Tibial nerve (tissue), 4 donors: ENCODE data around the gene GKN1. TPM values are rescaled to one million over a fixed set of nuclear protein-coding genes. Genes with fewer than 3 reads are reported as not detected.
"Not testable (repeated sequence)": the region's sequence is repeated elsewhere in the genome, so short reads cannot be mapped to it uniquely, and the experiment has no call there.

Experiments
- DNase-seq, 2 donors: peaks; one replicate each; pipeline ENCODE4 v3.0.0-alpha.2; 2019; ENCODE audit warnings: low spot score in 2 of 2
- H3K27ac ChIP-seq, 4 donors: fragments of 200-600 bp; sonication (generic) in 3 of 4; one replicate each; pipeline ENCODE4 v1.5.1; 2017 to 2019; ENCODE audit warnings: mild to moderate bottlenecking in 1 of 4
- H3K27me3 ChIP-seq, 2 donors: fragments of 200-600 bp; sonication (generic) in 1 of 2; one replicate each; pipeline versions ENCODE4 v1.5.1 to v1.6.0; 2017 to 2019
- H3K36me3 ChIP-seq, 3 donors: fragments of 200-600 bp; sonication (generic); one replicate each; pipeline ENCODE4 v1.5.1; 2018 to 2019
- H3K4me1 ChIP-seq, 4 donors: fragments of 200-600 bp; sonication (generic) in 3 of 4; one replicate each; pipeline ENCODE4 v1.5.1; 2017 to 2019
- H3K4me3 ChIP-seq, 4 donors: fragments of 200-600 bp; sonication (generic) in 3 of 4; one replicate each; pipeline ENCODE4 v1.5.1; 2017 to 2019; ENCODE audit warnings: mild to moderate bottlenecking in 1 of 4, moderate library complexity in 1 of 4
- H3K9me3 ChIP-seq, 4 donors: fragments of 200-600 bp; sonication (generic) in 3 of 4; one replicate each; pipeline ENCODE4 v1.5.1; 2017 to 2019
- EP300 ChIP-seq, 2 donors: sonication (generic); formaldehyde crosslinking; IDR thresholded peaks; one replicate each; pipeline ENCODE4 v1.6.1; 2017; ENCODE audit warnings: antibody characterized with exemption in 2 of 2, mild to moderate bottlenecking in 1 of 2
- POLR2A ChIP-seq, 2 donors: fragments of 450-650 bp; IDR thresholded peaks; one replicate each; pipeline ENCODE4 v1.6.1; 2017; ENCODE audit warnings: antibody characterized with exemption in 2 of 2, mild to moderate bottlenecking in 2 of 2, moderate library complexity in 2 of 2
- WGBS, 2 donors: methylation state at CpG; one replicate each; pipeline ENCODE4 v1.1.5; 2018; 5-methylcytosine and 5-hydroxymethylcytosine counted together
- total RNA-seq, 4 donors: library from RNA; depleted of rRNA; stranded (reverse); fragments of >200 nt; gene quantifications; one replicate each; pipeline ENCODE4 v1.1.0, GENCODE V29; 2016
- TF ChIP-seq, protein P1 (sequence below), 5 experiments: fragments of 200-600 bp in 3 of 5; fragments of 450-650 bp in 2 of 5; sonication (generic) in 3 of 5; IDR thresholded peaks; one replicate each; pipeline ENCODE4 v1.5.1; 2016 to 2019; ENCODE audit warnings: antibody characterized with exemption in 5 of 5, mild to moderate bottlenecking in 3 of 5, moderate library complexity in 2 of 5

The GKN1 gene
- total RNA-seq, 4 donors from 2014 or later, result not detected

DNA sequence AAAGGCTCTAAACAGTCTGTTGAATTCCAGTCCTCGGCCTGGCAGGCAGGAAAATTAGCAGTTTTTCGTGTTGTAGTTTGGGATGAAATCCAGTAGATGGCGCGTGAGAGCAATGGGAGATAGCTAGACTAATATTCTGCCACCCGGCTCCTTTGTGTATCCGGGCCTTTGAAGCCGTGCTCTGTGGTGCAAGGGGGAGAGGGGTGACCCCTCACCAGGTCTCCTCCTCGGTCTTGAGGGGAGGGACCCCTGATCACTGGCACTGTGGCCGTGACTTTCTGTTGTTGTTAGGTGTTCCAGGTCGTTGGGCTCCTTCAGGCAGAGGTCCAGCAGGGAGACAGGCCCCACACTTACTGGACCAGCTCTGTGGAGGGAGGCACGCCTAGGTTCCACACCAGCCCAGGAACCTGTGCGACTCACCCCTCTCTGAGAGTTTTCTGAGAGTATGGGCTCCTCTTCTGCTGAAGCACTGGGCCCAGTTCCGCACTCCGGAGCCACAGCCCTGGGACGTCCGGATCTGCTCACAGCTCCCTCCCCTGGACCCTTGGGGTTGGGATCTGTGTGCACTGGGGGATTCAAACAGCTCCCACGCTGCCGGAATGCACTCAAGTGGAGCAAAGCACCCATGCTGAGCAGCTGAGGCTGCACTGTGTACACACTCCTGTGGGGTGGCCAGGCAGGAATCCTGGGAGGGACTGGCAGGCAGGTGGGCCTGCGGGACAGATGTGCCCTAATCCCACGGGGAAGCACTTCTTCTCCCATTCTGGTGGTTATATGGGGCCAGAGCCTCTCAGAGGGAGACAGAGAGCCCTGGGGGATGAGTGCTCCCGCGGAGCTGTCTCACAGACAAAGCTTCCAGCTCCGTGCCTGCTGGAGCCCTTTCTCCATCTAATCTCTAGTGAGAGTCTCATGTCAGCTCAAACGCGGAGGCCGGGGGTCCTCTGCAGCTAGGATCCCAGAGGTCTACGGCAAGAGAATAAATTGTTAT lies 30.6 kb upstream of the GKN1 start:
- WGBS, 2 donors, result 33 to 39% methylated on average over 18 to 25 of the region's 27 CpGs
- peak; percentile 36 to 80 for DNase-seq
- Histone ChIP-seq H3K27ac (peak overlapping the region in 1 of 4 donors; percentile 66), H3K4me1 (peaks cover 0 to 8% (median 0%) of the 10 kb centered on the region in 4 donors), H3K36me3 (no peaks in the 10 kb centered on the region), H3K4me3 (no peak overlapping the region), H3K27me3 (no peaks in the 10 kb centered on the region), H3K9me3 (peaks cover 0 to 3% (median 0%) of the 10 kb centered on the region in 4 donors)
- no peak for TF ChIP-seq EP300 (IDR thresholded peaks at IDR 0.05)
- TF ChIP-seq, protein P1, sequence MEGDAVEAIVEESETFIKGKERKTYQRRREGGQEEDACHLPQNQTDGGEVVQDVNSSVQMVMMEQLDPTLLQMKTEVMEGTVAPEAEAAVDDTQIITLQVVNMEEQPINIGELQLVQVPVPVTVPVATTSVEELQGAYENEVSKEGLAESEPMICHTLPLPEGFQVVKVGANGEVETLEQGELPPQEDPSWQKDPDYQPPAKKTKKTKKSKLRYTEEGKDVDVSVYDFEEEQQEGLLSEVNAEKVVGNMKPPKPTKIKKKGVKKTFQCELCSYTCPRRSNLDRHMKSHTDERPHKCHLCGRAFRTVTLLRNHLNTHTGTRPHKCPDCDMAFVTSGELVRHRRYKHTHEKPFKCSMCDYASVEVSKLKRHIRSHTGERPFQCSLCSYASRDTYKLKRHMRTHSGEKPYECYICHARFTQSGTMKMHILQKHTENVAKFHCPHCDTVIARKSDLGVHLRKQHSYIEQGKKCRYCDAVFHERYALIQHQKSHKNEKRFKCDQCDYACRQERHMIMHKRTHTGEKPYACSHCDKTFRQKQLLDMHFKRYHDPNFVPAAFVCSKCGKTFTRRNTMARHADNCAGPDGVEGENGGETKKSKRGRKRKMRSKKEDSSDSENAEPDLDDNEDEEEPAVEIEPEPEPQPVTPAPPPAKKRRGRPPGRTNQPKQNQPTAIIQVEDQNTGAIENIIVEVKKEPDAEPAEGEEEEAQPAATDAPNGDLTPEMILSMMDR (IDR thresholded peaks at IDR 0.05), result peak; percentile 75 to 83 (median 80)
- no peak for TF ChIP-seq POLR2A (IDR thresholded peaks at IDR 0.05)

DNA sequence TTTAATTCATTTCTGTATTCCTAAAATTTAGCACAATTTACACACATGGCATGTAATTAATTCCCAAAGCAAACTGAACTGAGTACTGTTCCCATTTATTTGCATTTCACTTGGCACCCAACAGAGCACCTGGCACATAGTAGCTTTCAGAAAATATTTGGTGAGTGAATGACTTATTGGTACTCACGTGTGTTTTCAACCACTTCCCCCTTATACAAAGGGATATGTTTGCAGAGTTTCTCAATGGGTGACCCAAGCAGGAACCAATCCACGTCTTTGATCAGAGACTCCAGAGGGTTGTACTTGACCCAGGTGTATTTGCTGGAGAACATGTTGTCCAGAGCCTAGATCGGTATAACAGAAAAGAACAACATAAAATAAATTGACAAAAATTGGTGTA lies 28.3 kb upstream of the GKN1 start:
- TF ChIP-seq, protein P1 (IDR thresholded peaks at IDR 0.05), result no peak
- TF ChIP-seq EP300 (IDR thresholded peaks at IDR 0.05), result no peak
- TF ChIP-seq POLR2A (IDR thresholded peaks at IDR 0.05), result no peak
- no peak for DNase-seq
- H3K4me1 ChIP-seq, result peaks cover 0 to 8% (median 0%) of the 10 kb centered on the region in 4 donors

DNA sequence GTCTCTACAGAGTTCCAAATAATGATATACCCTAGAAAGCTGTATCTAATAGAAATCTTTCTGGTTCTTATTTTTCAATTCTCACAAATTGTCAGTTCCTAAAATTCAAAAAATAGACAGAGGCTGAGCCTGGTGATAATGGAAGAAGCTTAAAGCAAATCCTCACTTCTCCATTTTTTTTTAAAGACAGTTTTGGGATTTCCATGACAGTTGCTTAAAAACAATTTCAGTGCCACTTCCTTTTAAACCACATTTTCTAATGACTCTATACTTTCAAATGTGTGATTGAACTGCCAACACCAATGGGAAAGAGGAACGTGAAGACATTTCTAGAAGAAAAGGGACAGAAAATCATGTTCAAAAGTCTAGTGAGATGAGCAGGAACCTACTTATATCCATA lies 25.7 kb upstream of the GKN1 start:
- Histone ChIP-seq H3K27ac (no peak overlapping the region), H3K4me1 (peaks cover 0 to 3% (median 0%) of the 10 kb centered on the region in 4 donors), H3K9me3 (no peaks in the 10 kb centered on the region), H3K27me3 (no peaks in the 10 kb centered on the region), H3K4me3 (no peak overlapping the region), H3K36me3 (no peaks in the 10 kb centered on the region)
- WGBS, 2 donors, result 78 to 91% methylated on average over 1 of the region's 1 CpG
- DNase-seq, result no peak
- TF ChIP-seq EP300 (IDR thresholded peaks at IDR 0.05) (no peak), POLR2A (IDR thresholded peaks at IDR 0.05) (no peak)

More for the DNA sequence above, 28.3 kb upstream of the GKN1 start:
- H3K36me3 ChIP-seq, result no peaks in the 10 kb centered on the region
- H3K27ac ChIP-seq, result no peak overlapping the region
- WGBS, 2 donors, result 75 to 76% methylated on average over 3 of the region's 3 CpGs
- no peak overlapping the region for H3K4me3 ChIP-seq
- no peaks in the 10 kb centered on the region for H3K27me3 ChIP-seq
- peaks cover 0 to 3% (median 0%) of the 10 kb centered on the region in 4 donors for H3K9me3 ChIP-seq

DNA sequence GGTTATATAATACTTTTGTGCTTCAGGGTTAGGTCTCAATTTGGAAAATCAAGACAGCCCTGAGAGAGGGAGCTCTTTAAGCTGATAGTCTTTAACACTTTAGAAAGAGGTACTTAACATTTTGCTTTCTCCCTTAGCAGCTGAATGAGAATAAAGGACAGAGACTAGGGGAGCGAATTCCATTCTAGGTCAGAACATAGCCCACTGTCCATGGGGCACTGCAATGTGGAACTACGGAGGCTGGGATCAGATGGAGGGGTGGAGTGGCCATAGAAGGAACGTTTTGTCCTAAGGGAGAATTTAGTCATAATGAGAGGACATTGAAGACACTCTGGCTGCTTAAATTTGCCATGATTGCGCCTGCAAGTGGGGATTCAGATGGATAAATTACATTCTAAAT lies 22.5 kb upstream of the GKN1 start:
- TF ChIP-seq, protein P1 (IDR thresholded peaks at IDR 0.05), result no peak
- TF ChIP-seq EP300 (IDR thresholded peaks at IDR 0.05) (no peak), POLR2A (IDR thresholded peaks at IDR 0.05) (no peak)
- WGBS, 2 donors, result 67 to 69% methylated on average over 4 of the region's 4 CpGs
- H3K4me3 ChIP-seq, result no peak overlapping the region

DNA sequence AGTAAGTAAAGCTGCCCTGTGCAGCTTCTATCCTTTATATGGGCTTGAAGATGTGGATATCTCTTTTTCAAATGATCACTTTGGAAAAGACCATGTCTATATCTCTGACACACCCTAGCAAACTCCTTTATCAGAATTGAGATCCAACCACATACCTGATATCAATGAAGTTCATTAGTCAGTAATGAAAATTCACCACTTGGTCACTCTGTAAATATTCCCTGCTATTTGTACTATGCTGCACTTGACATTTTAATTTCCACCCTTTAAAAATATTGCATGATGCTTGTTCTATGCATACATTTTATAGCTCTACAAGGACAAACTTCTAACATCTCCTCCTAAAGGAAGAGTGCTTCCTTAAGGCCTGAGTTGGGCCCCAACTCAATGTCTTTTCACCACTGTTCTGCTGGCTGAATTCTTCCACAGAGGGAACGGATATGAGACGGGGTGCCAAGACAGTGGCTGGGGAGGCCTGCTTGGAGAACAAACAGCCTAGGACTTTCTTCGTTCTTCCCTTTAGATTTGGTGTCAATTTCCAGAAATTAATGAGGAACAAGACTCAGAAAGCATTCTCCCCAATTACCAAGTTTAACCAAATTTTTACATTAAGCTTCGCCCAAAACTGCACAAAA lies 21.4 kb upstream of the GKN1 start, which contains the start of gene GKN2:
TSS of gene GKN2 (minus strand) at position 7 of the 635 bp plus-strand sequence. CDS start 32 bp downstream, outside the sequence.
- no peak within 1 kb of the TSS for H3K4me3 ChIP-seq
- no peaks in the 10 kb centered on the region for H3K4me1 ChIP-seq
- TF ChIP-seq, protein P1 (IDR thresholded peaks at IDR 0.05), result no peak
- no peak for TF ChIP-seq POLR2A (IDR thresholded peaks at IDR 0.05)
- TF ChIP-seq EP300 (IDR thresholded peaks at IDR 0.05), result no peak
- no peak within 1 kb of the TSS for H3K27ac ChIP-seq
- H3K27me3 ChIP-seq, result no peaks in the 10 kb centered on the region
- WGBS, 2 donors, result 88 to 89% methylated on average over 4 of the region's 4 CpGs
- H3K36me3 ChIP-seq, result no peaks in the 10 kb centered on the region
- H3K9me3 ChIP-seq, result no peaks in the 10 kb centered on the region
- no peak for DNase-seq

More for the DNA sequence above, 22.5 kb upstream of the GKN1 start:
- Histone ChIP-seq H3K27ac (no peak overlapping the region), H3K4me1 (no peaks in the 10 kb centered on the region), H3K36me3 (no peaks in the 10 kb centered on the region), H3K9me3 (no peaks in the 10 kb centered on the region), H3K27me3 (no peaks in the 10 kb centered on the region)
- no peak for DNase-seq

DNA sequence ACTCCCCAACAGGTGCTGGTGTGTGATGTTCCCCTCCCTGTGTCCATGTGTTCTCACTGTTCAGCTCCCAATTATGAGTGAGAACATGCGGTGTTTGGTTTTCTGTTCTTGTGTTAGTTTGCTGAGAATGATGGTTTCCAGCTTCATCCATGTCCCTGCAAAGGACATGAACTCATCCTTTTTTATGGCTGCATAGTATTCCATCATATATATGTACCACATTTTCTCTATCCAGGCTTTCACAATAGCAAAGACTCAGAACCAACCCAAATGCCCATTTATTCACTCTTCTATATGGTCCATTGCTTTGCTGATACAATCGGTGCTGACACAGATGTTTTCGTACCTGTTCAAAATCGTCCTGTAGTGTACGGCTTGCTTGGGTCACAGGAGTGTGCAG lies 19.0 kb upstream of the GKN1 start:
- not testable (repeated sequence) for H3K27me3 ChIP-seq, H3K9me3 ChIP-seq, DNase-seq, H3K36me3 ChIP-seq, H3K4me1 ChIP-seq, H3K27ac ChIP-seq, H3K4me3 ChIP-seq
- 97 to 98% methylated on average over 5 of the region's 5 CpGs for WGBS, 2 donors
